GM23338 (cell line): ENCODE data around the gene STAMBPL1. TPM values are rescaled to one million over a fixed set of nuclear protein-coding genes. Genes with fewer than 3 reads are reported as not detected.

Experiments
- ATAC-seq: fragments of 200-7000 bp; cut with Tn5 transposase; 3 replicates; pipeline ENCODE4 v1.9.1; 2020
- DNase-seq: peaks from one replicate; pipeline ENCODE4 v3.0.0-alpha.2; 2015; ENCODE audit warnings: low spot score
- H2AFZ ChIP-seq: fragments of 200-600 bp; sonication (generic); 2 replicates; pipeline ENCODE4 v1.8.0; 2016; ENCODE audit warnings: antibody characterized with exemption, mild to moderate bottlenecking, moderate library complexity
- H3F3A ChIP-seq: fragments of 200-600 bp; sonication (generic); replicated peaks from 2 replicates; pipeline ENCODE4 v1.8.0; 2017; ENCODE audit warnings: antibody characterized with exemption, mixed run types, low read depth
- H3K27ac ChIP-seq: fragments of 200-600 bp; sonication (generic); 2 replicates; pipeline ENCODE4 v1.6.1; 2016; ENCODE audit warnings: low read depth
- H3K27me3 ChIP-seq: fragments of 200-600 bp; sonication (generic); 2 replicates; pipeline ENCODE4 v1.8.0; 2016; ENCODE audit warnings: mild to moderate bottlenecking, mixed run types, moderate library complexity; ENCODE audit not compliant: insufficient read depth
- H3K36me3 ChIP-seq: fragments of 200-600 bp; sonication (generic); 2 replicates; pipeline ENCODE4 v1.8.0; 2016; ENCODE audit warnings: mild to moderate bottlenecking; ENCODE audit not compliant: insufficient read depth
- H3K4me1 ChIP-seq: fragments of 200-600 bp; sonication (generic); 2 replicates; pipeline ENCODE4 v1.8.0; 2016; ENCODE audit warnings: mild to moderate bottlenecking, moderate library complexity; ENCODE audit not compliant: insufficient read depth
- H3K4me2 ChIP-seq: fragments of 200-600 bp; sonication (generic); 2 replicates; pipeline ENCODE4 v1.7.1; 2017; ENCODE audit warnings: mixed run types
- H3K4me3 ChIP-seq: fragments of 200-600 bp; sonication (generic); 2 replicates; pipeline ENCODE4 v1.6.1; 2016; ENCODE audit warnings: mixed run types
- H3K79me2 ChIP-seq: fragments of 200-600 bp; sonication (generic); replicated peaks from 2 replicates; pipeline ENCODE4 v1.8.0; 2017; ENCODE audit warnings: mild to moderate bottlenecking; ENCODE audit not compliant: insufficient read depth
- H3K9me2 ChIP-seq: fragments of 200-600 bp; sonication (generic); 2 replicates; pipeline ENCODE4 v1.8.0; 2017; ENCODE audit not compliant: insufficient read depth
- H4K20me1 ChIP-seq: fragments of 200-600 bp; sonication (generic); replicated peaks from 2 replicates; pipeline ENCODE4 v1.8.0; 2017; ENCODE audit warnings: mild to moderate bottlenecking; ENCODE audit not compliant: insufficient read depth
- H3K27ac Mint-ChIP-seq: 2 replicates; pipeline ENCODE4 v1.8.0; 2020; ENCODE audit warnings: inconsistent platforms, mild to moderate bottlenecking, moderate library complexity, mixed read lengths
- H3K27me3 Mint-ChIP-seq: 3 replicates; pipeline ENCODE4 v1.8.0; 2022; ENCODE audit warnings: low read depth, mild to moderate bottlenecking, moderate library complexity, mixed read lengths, inconsistent platforms; ENCODE audit not compliant: insufficient read depth, poor library complexity
- H3K36me3 Mint-ChIP-seq: 3 replicates; pipeline ENCODE4 v1.8.0; 2021; ENCODE audit warnings: low read depth, mild to moderate bottlenecking, inconsistent platforms, moderate library complexity, mixed read lengths
- H3K4me1 Mint-ChIP-seq: 3 replicates; pipeline ENCODE4 v1.8.0; 2020; ENCODE audit warnings: mild to moderate bottlenecking, inconsistent platforms, mixed read lengths
- H3K4me3 Mint-ChIP-seq: 3 replicates; pipeline ENCODE4 v1.8.0; 2021; ENCODE audit warnings: moderate library complexity, mild to moderate bottlenecking, inconsistent platforms, mixed read lengths
- H3K9me3 Mint-ChIP-seq: 3 replicates; pipeline ENCODE4 v1.8.0; 2020; ENCODE audit warnings: moderate library complexity, mild to moderate bottlenecking, inconsistent platforms, mixed read lengths
- CREB1 ChIP-seq: fragments of 250-450 bp; sonication (Bioruptor Pico); IDR thresholded peaks from 2 replicates; pipeline ENCODE4 v1.5.0; 2020; ENCODE audit warnings: low read depth, mild to moderate bottlenecking, moderate library complexity
- EZH2 ChIP-seq: fragments of 200-600 bp; sonication (generic); IDR thresholded peaks from one replicate; pipeline ENCODE4 v1.8.0; 2017; ENCODE audit warnings: antibody characterized with exemption, mild to moderate bottlenecking, low read depth; ENCODE audit not compliant: unreplicated experiment
- EZH2phosphoT487 ChIP-seq: fragments of 200-600 bp; sonication (generic); IDR thresholded peaks from one replicate; pipeline ENCODE4 v1.8.1; 2018; ENCODE audit warnings: antibody characterized with exemption; ENCODE audit not compliant: unreplicated experiment
- JUNB ChIP-seq: IDR thresholded peaks from one replicate; pipeline ENCODE4 v1.6.1; 2016; ENCODE audit warnings: antibody characterized with exemption; ENCODE audit not compliant: unreplicated experiment
- NANOG ChIP-seq: IDR thresholded peaks from 2 replicates; pipeline ENCODE4 v1.6.1; 2016; ENCODE audit warnings: antibody characterized with exemption, borderline replicate concordance
- POLR2AphosphoS5 ChIP-seq: IDR thresholded peaks from 2 replicates; pipeline ENCODE4 v1.6.1; 2016; ENCODE audit warnings: antibody characterized with exemption, low read depth
- STAT1 ChIP-seq: IDR thresholded peaks from one replicate; pipeline ENCODE4 v1.6.1; 2016; ENCODE audit warnings: antibody characterized with exemption; ENCODE audit not compliant: unreplicated experiment
- ZNF114 ChIP-seq: fragments of 250-450 bp; sonication (Bioruptor Pico); IDR thresholded peaks from 2 replicates; pipeline ENCODE4 v1.5.0; 2020; ENCODE audit warnings: mild to moderate bottlenecking, moderate library complexity
- ZNF331 ChIP-seq: fragments of 250-450 bp; sonication (Bioruptor Pico); IDR thresholded peaks from 2 replicates; pipeline ENCODE4 v1.5.0; 2020; ENCODE audit warnings: low read depth, mild to moderate bottlenecking, moderate library complexity
- polyA plus RNA-seq: library from polyadenylated mRNA; unstranded; fragments of >200 nt; fragmentation: Nextera tagmentation; extraction: Ambion mirVana; gene quantifications from 2 replicates; pipeline ENCODE4 v1.2.1, GENCODE V29; 2016
- total RNA-seq: library from RNA; depleted of rRNA; stranded (reverse); fragments of >200 nt; shearing (Covaris generic); gene quantifications from 2 replicates; pipeline ENCODE4 v1.2.3, GENCODE V29; 2014
- TF ChIP-seq, protein P1 (sequence below), 2 experiments: fragments of 200-600 bp in 1 of 2; sonication (generic) in 1 of 2; conservative IDR thresholded peaks; 2 replicates each; pipeline versions ENCODE4 v1.5.1 to v1.6.1; 2016 to 2017; ENCODE audit warnings: antibody characterized with exemption in 2 of 2, low read depth in 2 of 2, mild to moderate bottlenecking in 2 of 2, moderate library complexity in 1 of 2
- TF ChIP-seq, protein P2 (sequence below): IDR thresholded peaks from one replicate; pipeline ENCODE4 v1.6.1; 2018; ENCODE audit warnings: antibody characterized with exemption; ENCODE audit not compliant: unreplicated experiment
- TF ChIP-seq, protein P3 (sequence below): fragments of 250-450 bp; sonication (Bioruptor Pico); IDR thresholded peaks from 2 replicates; pipeline ENCODE4 v1.5.0; 2020; ENCODE audit warnings: mild to moderate bottlenecking, moderate library complexity
- TF ChIP-seq, protein P4 (sequence below): IDR thresholded peaks from 2 replicates; pipeline ENCODE4 v1.6.1; 2016; ENCODE audit warnings: antibody characterized with exemption

STAMBPL1 gene
- total and polyA plus RNA-seq, 2 experiments from 2014 or later: 2.5 to 11.5 TPM

DNA sequence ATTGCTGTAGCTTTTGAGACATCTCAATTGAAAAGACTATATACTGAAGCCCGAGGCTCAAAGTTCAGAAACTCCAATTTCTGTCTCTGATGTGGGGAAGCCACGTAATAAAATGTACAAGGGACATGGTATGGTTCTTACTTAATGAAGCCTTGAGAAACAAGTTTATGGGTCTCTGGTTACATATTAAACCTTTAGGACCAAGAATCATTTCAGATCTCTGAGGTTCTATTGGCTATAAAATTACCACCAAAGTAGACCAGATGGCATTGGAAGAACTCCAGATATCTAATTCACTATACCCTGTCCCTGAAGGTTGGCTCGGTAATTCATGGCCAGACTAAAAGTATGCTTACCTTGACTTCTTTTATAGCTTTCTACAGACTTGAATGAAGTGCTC lies 23.7 kb downstream of the STAMBPL1 start:
- Histone ChIP-seq H3K36me3 (no peaks in the 10 kb centered on the region), H3K79me2 (no peaks in the 10 kb centered on the region), H3K27me3 (no peaks in the 10 kb centered on the region), H3K4me1 (no peaks in the 10 kb centered on the region), H4K20me1 (no peaks in the 10 kb centered on the region), H3K27ac (no peak overlapping the region), H3K4me3 (no peak overlapping the region), H2AFZ (no peak overlapping the region), H3K4me2 (no peak overlapping the region), H3K9me2 (no peaks in the 10 kb centered on the region), H3F3A (no peaks in the 10 kb centered on the region)
- no peak overlapping the region for H3K4me3 Mint-ChIP-seq
- no peaks in the 10 kb centered on the region for H3K27me3 Mint-ChIP-seq
- no peaks in the 10 kb centered on the region for H3K9me3 Mint-ChIP-seq
- H3K36me3 Mint-ChIP-seq: peaks cover 8% of the 10 kb centered on the region; the same call in 2 of the 3 replicates
- H3K4me1 Mint-ChIP-seq: peaks cover 4% of the 10 kb centered on the region; the same call in 2 of the 3 replicates
- TF ChIP-seq POLR2AphosphoS5 (no peak), EZH2phosphoT487 (no peak), ZNF114 (no peak), EZH2 (no peak), STAT1 (no peak), ZNF331 (CRISPR knock-in tag) (no peak), CREB1 (no peak), JUNB (no peak), NANOG (no peak)
- TF ChIP-seq, protein P1, sequence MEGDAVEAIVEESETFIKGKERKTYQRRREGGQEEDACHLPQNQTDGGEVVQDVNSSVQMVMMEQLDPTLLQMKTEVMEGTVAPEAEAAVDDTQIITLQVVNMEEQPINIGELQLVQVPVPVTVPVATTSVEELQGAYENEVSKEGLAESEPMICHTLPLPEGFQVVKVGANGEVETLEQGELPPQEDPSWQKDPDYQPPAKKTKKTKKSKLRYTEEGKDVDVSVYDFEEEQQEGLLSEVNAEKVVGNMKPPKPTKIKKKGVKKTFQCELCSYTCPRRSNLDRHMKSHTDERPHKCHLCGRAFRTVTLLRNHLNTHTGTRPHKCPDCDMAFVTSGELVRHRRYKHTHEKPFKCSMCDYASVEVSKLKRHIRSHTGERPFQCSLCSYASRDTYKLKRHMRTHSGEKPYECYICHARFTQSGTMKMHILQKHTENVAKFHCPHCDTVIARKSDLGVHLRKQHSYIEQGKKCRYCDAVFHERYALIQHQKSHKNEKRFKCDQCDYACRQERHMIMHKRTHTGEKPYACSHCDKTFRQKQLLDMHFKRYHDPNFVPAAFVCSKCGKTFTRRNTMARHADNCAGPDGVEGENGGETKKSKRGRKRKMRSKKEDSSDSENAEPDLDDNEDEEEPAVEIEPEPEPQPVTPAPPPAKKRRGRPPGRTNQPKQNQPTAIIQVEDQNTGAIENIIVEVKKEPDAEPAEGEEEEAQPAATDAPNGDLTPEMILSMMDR (conservative IDR thresholded peaks at IDR 0.05; ENCODE audit: low read depth in 2 of 2): no peak
- TF ChIP-seq, protein P2, sequence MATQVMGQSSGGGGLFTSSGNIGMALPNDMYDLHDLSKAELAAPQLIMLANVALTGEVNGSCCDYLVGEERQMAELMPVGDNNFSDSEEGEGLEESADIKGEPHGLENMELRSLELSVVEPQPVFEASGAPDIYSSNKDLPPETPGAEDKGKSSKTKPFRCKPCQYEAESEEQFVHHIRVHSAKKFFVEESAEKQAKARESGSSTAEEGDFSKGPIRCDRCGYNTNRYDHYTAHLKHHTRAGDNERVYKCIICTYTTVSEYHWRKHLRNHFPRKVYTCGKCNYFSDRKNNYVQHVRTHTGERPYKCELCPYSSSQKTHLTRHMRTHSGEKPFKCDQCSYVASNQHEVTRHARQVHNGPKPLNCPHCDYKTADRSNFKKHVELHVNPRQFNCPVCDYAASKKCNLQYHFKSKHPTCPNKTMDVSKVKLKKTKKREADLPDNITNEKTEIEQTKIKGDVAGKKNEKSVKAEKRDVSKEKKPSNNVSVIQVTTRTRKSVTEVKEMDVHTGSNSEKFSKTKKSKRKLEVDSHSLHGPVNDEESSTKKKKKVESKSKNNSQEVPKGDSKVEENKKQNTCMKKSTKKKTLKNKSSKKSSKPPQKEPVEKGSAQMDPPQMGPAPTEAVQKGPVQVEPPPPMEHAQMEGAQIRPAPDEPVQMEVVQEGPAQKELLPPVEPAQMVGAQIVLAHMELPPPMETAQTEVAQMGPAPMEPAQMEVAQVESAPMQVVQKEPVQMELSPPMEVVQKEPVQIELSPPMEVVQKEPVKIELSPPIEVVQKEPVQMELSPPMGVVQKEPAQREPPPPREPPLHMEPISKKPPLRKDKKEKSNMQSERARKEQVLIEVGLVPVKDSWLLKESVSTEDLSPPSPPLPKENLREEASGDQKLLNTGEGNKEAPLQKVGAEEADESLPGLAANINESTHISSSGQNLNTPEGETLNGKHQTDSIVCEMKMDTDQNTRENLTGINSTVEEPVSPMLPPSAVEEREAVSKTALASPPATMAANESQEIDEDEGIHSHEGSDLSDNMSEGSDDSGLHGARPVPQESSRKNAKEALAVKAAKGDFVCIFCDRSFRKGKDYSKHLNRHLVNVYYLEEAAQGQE: no peak
- TF ChIP-seq, protein P3, sequence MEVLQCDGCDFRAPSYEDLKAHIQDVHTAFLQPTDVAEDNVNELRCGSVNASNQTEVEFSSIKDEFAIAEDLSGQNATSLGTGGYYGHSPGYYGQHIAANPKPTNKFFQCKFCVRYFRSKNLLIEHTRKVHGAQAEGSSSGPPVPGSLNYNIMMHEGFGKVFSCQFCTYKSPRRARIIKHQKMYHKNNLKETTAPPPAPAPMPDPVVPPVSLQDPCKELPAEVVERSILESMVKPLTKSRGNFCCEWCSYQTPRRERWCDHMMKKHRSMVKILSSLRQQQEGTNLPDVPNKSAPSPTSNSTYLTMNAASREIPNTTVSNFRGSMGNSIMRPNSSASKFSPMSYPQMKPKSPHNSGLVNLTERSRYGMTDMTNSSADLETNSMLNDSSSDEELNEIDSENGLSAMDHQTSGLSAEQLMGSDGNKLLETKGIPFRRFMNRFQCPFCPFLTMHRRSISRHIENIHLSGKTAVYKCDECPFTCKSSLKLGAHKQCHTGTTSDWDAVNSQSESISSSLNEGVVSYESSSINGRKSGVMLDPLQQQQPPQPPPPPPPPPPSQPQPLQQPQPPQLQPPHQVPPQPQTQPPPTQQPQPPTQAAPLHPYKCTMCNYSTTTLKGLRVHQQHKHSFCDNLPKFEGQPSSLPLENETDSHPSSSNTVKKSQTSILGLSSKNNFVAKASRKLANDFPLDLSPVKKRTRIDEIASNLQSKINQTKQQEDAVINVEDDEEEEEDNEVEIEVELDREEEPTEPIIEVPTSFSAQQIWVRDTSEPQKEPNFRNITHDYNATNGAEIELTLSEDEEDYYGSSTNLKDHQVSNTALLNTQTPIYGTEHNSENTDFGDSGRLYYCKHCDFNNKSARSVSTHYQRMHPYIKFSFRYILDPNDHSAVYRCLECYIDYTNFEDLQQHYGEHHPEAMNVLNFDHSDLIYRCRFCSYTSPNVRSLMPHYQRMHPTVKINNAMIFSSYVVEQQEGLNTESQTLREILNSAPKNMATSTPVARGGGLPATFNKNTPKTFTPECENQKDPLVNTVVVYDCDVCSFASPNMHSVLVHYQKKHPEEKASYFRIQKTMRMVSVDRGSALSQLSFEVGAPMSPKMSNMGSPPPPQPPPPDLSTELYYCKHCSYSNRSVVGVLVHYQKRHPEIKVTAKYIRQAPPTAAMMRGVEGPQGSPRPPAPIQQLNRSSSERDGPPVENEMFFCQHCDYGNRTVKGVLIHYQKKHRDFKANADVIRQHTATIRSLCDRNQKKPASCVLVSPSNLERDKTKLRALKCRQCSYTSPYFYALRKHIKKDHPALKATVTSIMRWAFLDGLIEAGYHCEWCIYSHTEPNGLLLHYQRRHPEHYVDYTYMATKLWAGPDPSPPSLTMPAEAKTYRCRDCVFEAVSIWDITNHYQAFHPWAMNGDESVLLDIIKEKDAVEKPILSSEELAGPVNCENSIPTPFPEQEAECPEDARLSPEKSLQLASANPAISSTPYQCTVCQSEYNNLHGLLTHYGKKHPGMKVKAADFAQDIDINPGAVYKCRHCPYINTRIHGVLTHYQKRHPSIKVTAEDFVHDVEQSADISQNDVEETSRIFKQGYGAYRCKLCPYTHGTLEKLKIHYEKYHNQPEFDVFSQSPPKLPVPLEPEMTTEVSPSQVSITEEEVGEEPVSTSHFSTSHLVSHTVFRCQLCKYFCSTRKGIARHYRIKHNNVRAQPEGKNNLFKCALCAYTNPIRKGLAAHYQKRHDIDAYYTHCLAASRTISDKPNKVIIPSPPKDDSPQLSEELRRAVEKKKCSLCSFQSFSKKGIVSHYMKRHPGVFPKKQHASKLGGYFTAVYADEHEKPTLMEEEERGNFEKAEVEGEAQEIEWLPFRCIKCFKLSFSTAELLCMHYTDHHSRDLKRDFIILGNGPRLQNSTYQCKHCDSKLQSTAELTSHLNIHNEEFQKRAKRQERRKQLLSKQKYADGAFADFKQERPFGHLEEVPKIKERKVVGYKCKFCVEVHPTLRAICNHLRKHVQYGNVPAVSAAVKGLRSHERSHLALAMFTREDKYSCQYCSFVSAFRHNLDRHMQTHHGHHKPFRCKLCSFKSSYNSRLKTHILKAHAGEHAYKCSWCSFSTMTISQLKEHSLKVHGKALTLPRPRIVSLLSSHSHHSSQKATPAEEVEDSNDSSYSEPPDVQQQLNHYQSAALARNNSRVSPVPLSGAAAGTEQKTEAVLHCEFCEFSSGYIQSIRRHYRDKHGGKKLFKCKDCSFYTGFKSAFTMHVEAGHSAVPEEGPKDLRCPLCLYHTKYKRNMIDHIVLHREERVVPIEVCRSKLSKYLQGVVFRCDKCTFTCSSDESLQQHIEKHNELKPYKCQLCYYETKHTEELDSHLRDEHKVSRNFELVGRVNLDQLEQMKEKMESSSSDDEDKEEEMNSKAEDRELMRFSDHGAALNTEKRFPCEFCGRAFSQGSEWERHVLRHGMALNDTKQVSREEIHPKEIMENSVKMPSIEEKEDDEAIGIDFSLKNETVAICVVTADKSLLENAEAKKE: no peak
- TF ChIP-seq, protein P4, sequence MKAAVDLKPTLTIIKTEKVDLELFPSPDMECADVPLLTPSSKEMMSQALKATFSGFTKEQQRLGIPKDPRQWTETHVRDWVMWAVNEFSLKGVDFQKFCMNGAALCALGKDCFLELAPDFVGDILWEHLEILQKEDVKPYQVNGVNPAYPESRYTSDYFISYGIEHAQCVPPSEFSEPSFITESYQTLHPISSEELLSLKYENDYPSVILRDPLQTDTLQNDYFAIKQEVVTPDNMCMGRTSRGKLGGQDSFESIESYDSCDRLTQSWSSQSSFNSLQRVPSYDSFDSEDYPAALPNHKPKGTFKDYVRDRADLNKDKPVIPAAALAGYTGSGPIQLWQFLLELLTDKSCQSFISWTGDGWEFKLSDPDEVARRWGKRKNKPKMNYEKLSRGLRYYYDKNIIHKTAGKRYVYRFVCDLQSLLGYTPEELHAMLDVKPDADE: no peak
- no peak for ATAC-seq
- no peak for DNase-seq
- H3K27ac Mint-ChIP-seq: no peak overlapping the region
